Fibroblast of lung (primary cell): ENCODE data around the gene DGLUCY. TPM values are rescaled to one million over a fixed set of nuclear protein-coding genes. Genes with fewer than 3 reads are reported as not detected.
"Not testable (repeated sequence)": the region's sequence is repeated elsewhere in the genome, so short reads cannot be mapped to it uniquely, and the experiment has no call there.

Experiments
- DNase-seq, 2 donors: peaks; one replicate each; pipeline versions ENCODE4 v3.0.0 to v3.0.0-alpha.2; 2010; ENCODE audit warnings: low read depth in 2 of 2
- H2AFZ ChIP-seq: 2 replicates; pipeline ENCODE4 v1.5.1; 2012; ENCODE audit warnings: low read length, control low read depth, inconsistent platforms
- H3K27ac ChIP-seq: 2 replicates; pipeline ENCODE4 v1.5.1; 2011; ENCODE audit warnings: low read length, control low read depth; ENCODE audit not compliant: insufficient read depth
- H3K27me3 ChIP-seq: 2 replicates; pipeline ENCODE4 v1.5.1; 2011; ENCODE audit warnings: mild to moderate bottlenecking, low read length; ENCODE audit not compliant: control insufficient read depth, insufficient read depth
- H3K36me3 ChIP-seq: 2 replicates; pipeline ENCODE4 v1.5.1; 2011; ENCODE audit warnings: low read length; ENCODE audit not compliant: control insufficient read depth, insufficient read depth
- H3K4me1 ChIP-seq: 2 replicates; pipeline ENCODE4 v1.5.1; 2011; ENCODE audit warnings: low read length; ENCODE audit not compliant: control insufficient read depth, insufficient read depth; ENCODE audit errors: extremely low read depth
- H3K4me2 ChIP-seq: 2 replicates; pipeline ENCODE4 v1.5.1; 2011; ENCODE audit warnings: low read length, control low read depth; ENCODE audit not compliant: insufficient read depth; ENCODE audit errors: extremely low read depth
- H3K4me3 ChIP-seq, 4 experiments: fragments of 200-600 bp in 1 of 4; sonication (generic) in 1 of 4; replicated peaks in 1 of 4; 2 replicates each; pipeline ENCODE4 v1.5.1; 2011 to 2016; ENCODE audit warnings: low read length in 4 of 4, low read depth in 3 of 4, mild to moderate bottlenecking in 3 of 4, control low read depth in 2 of 4, inconsistent platforms in 1 of 4, mixed read lengths in 1 of 4; ENCODE audit not compliant: insufficient read depth in 1 of 4; ENCODE audit errors: control extremely low read depth in 1 of 4
- H3K79me2 ChIP-seq: 2 replicates; pipeline ENCODE4 v1.5.1; 2012; ENCODE audit warnings: mild to moderate bottlenecking, low read length, inconsistent platforms; ENCODE audit not compliant: control insufficient read depth, insufficient read depth
- H3K9ac ChIP-seq: 2 replicates; pipeline ENCODE4 v1.5.1; 2011; ENCODE audit warnings: mild to moderate bottlenecking, low read length, control low read depth; ENCODE audit not compliant: insufficient read depth
- H3K9me3 ChIP-seq: 2 replicates; pipeline ENCODE4 v1.5.1; 2012; ENCODE audit warnings: low read depth, low read length; ENCODE audit not compliant: control insufficient read depth, insufficient read depth
- H4K20me1 ChIP-seq: 2 replicates; pipeline ENCODE4 v1.5.1; 2011; ENCODE audit warnings: low read length; ENCODE audit not compliant: control insufficient read depth, insufficient read depth; ENCODE audit errors: extremely low read depth
- EZH2 ChIP-seq: IDR thresholded peaks from 2 replicates; pipeline ENCODE4 v1.5.1; 2012; ENCODE audit warnings: low read length, control low read depth, mild to moderate bottlenecking; ENCODE audit errors: missing control alignments
- polyA plus RNA-seq, 2 donors: library from polyadenylated mRNA; depleted of rRNA in 1 of 2; stranded (reverse) in 1 of 2; unstranded in 1 of 2; fragments of >200 nt; gene quantifications; 2 replicates each; pipeline ENCODE4 v1.2.1, GENCODE V29; 2011 to 2012; ENCODE audit warnings: missing spikeins in 1 of 2
- total RNA-seq: library from RNA; depleted of rRNA; stranded (reverse); fragments of >200 nt; gene quantifications from 2 replicates; pipeline ENCODE4 v1.2.1, GENCODE V29; 2014
- TF ChIP-seq, protein P1 (sequence below), 2 donors: IDR thresholded peaks in 1 of 2; conservative IDR thresholded peaks in 1 of 2; 1 replicate in 1 of 2; 2 replicates in 1 of 2; pipeline ENCODE4 v1.5.1; 2011 to 2012; ENCODE audit warnings: low read length in 2 of 2, control low read depth in 1 of 2, inconsistent platforms in 1 of 2, low read depth in 1 of 2, mild to moderate bottlenecking in 1 of 2

DGLUCY gene
- total and polyA plus RNA-seq, 2 donors (not counting 1 experiment from before 2014, with no cell fraction given) = 26.7 to 62.1 TPM

DNA sequence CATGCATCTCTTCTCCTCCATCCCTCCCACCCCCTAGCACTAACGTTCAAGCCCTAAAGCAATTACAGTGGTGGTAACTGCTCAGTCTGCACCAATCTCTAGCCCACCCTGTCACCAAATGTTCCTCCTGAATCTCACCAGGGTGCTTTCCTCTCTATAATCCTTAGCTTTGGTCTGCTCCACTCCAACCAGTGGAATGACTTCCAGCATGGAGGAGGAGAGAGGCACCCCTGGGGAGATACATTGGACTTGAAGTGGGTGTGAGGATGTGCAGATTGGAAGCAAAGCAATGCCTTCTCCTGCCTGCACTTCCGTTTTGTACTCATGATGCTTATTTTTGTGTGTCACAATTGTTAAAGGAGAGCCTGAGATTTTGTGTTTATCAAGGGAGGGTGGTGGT, 29.4 kb upstream of the DGLUCY start:
- DNase-seq = no peak
- H3K9ac ChIP-seq = no peak overlapping the region
- no peak overlapping the region for H2AFZ ChIP-seq
- H3K4me3 ChIP-seq = no peak overlapping the region
- no peaks in the 10 kb centered on the region for H3K27me3 ChIP-seq
- no peaks in the 10 kb centered on the region for H4K20me1 ChIP-seq
- H3K4me1 ChIP-seq = no peaks in the 10 kb centered on the region
- H3K27ac ChIP-seq = no peak overlapping the region
- no peak overlapping the region for H3K4me2 ChIP-seq
- TF ChIP-seq EZH2 = no peak
- TF ChIP-seq, protein P1, sequence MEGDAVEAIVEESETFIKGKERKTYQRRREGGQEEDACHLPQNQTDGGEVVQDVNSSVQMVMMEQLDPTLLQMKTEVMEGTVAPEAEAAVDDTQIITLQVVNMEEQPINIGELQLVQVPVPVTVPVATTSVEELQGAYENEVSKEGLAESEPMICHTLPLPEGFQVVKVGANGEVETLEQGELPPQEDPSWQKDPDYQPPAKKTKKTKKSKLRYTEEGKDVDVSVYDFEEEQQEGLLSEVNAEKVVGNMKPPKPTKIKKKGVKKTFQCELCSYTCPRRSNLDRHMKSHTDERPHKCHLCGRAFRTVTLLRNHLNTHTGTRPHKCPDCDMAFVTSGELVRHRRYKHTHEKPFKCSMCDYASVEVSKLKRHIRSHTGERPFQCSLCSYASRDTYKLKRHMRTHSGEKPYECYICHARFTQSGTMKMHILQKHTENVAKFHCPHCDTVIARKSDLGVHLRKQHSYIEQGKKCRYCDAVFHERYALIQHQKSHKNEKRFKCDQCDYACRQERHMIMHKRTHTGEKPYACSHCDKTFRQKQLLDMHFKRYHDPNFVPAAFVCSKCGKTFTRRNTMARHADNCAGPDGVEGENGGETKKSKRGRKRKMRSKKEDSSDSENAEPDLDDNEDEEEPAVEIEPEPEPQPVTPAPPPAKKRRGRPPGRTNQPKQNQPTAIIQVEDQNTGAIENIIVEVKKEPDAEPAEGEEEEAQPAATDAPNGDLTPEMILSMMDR (conservative IDR thresholded peaks at IDR 0.05 in 1 of 2, IDR thresholded peaks at IDR 0.05 in 1 of 2; ENCODE audit: low read depth in 1 of 2, low read length in 2 of 2) = no peak
- no peaks in the 10 kb centered on the region for H3K79me2 ChIP-seq
- H3K9me3 ChIP-seq = no peaks in the 10 kb centered on the region
- H3K36me3 ChIP-seq = no peaks in the 10 kb centered on the region

DNA sequence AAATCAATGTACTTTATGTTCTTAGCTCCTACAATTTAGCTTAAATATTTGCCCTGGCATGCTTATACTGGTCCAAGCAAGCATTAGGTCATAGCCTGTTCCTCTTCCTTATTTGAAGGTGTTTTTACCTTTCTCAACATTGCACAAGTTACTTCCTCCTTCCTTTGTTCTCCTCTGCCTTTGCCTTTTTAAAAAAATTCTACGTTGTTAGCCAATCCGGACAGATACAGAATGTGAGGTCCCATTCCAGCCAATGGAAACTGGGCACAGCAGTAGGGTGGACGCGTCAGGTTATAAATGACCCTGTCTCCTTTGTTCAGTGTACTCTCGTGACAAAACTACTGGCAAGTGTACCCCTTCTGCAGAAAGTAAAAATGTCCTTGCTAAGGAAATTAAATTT, 26.4 kb upstream of the DGLUCY start:
- not testable (repeated sequence) for H3K9me3 ChIP-seq, H3K36me3 ChIP-seq

DNA sequence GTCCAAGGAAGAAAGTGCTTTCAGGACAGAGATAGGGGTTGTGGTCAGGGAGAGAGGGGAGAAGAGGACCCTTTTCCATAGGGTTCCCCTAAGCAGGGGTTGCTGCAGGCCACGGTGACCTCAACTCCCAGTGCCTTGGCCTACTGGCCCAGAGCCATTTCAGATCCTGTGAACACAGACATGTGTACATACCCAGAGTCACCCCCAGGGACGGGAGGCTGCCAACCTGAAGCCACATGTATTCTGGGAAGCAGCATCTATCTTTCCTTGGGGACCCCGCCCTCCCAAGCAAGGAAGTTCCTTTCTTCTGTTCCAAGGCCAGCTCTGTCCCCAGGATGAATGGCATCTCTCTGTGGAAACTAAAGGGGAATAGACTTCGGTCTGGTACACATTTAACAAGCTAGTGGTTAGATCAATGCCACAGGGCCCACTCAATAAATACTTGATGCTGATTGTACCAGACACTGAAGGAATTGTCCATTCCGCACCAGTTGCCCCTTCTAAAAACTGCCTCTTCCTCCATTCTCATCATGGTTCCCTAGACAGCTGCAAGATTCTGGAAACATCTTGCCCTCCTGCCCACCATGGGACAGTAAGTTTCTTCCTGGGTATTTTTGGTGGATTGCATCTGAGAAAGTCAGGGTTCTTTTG, 25.2 kb upstream of the DGLUCY start:
- no peak for DNase-seq
- H2AFZ ChIP-seq = no peak overlapping the region
- no peak overlapping the region for H3K4me2 ChIP-seq

More for the DNA sequence above, 26.4 kb upstream of the DGLUCY start:
- H3K27ac ChIP-seq, H4K20me1 ChIP-seq, H3K27me3 ChIP-seq, H3K4me1 ChIP-seq, H3K4me3 ChIP-seq, H3K79me2 ChIP-seq, DNase-seq, H2AFZ ChIP-seq, H3K9ac ChIP-seq, H3K4me2 ChIP-seq: not testable (repeated sequence)

More for the DNA sequence above, 25.2 kb upstream of the DGLUCY start:
- no peak overlapping the region for H3K9ac ChIP-seq
- H3K27me3 ChIP-seq = no peaks in the 10 kb centered on the region
- no peaks in the 10 kb centered on the region for H3K9me3 ChIP-seq
- H3K4me1 ChIP-seq = no peaks in the 10 kb centered on the region
- H3K27ac ChIP-seq = no peak overlapping the region
- H4K20me1 ChIP-seq = no peaks in the 10 kb centered on the region
- no peaks in the 10 kb centered on the region for H3K79me2 ChIP-seq
- TF ChIP-seq EZH2 = no peak
- TF ChIP-seq, protein P1 (conservative IDR thresholded peaks at IDR 0.05 in 1 of 2, IDR thresholded peaks at IDR 0.05 in 1 of 2; ENCODE audit: low read depth in 1 of 2, low read length in 2 of 2) = no peak
- no peak overlapping the region for H3K4me3 ChIP-seq
- H3K36me3 ChIP-seq = no peaks in the 10 kb centered on the region
